Trophoblast cell (in vitro differentiated cells and primary cell): Measurements from ENCODE around the gene TOMM5.

Source experiments
- DNase-seq, 2 donors: peaks; one replicate each; pipeline ENCODE4 v3.0.0-alpha.2; 2016
- H2AFZ ChIP-seq: 2 replicates; pipeline ENCODE4 v1.6.1; 2013; ENCODE audit warnings: low read length, moderate library complexity, mild to moderate bottlenecking; ENCODE audit not compliant: insufficient read depth, poor library complexity
- H2AK5ac ChIP-seq: 2 replicates; pipeline ENCODE4 v1.6.1; 2013; ENCODE audit warnings: mild to moderate bottlenecking, low read length
- H2BK120ac ChIP-seq: 2 replicates; pipeline ENCODE4 v1.6.1; 2013; ENCODE audit warnings: low read length, mild to moderate bottlenecking, moderate library complexity; ENCODE audit not compliant: insufficient read depth, poor library complexity
- H2BK12ac ChIP-seq: 2 replicates; pipeline ENCODE4 v1.6.1; 2013; ENCODE audit warnings: mild to moderate bottlenecking, low read length, moderate library complexity
- H2BK5ac ChIP-seq: 2 replicates; pipeline ENCODE4 v1.6.1; 2013; ENCODE audit warnings: low read length, low read depth, moderate library complexity, mild to moderate bottlenecking; ENCODE audit not compliant: poor library complexity
- H3K14ac ChIP-seq: 2 replicates; pipeline ENCODE4 v1.6.1; 2013; ENCODE audit warnings: mild to moderate bottlenecking, low read length
- H3K18ac ChIP-seq: 2 replicates; pipeline ENCODE4 v1.6.1; 2013; ENCODE audit warnings: mild to moderate bottlenecking, low read length
- H3K23ac ChIP-seq: 2 replicates; pipeline ENCODE4 v1.6.1; 2013; ENCODE audit warnings: low read length
- H3K27ac ChIP-seq: 2 replicates; pipeline ENCODE4 v1.5.1; 2013; ENCODE audit warnings: low read depth, mild to moderate bottlenecking, inconsistent platforms, low read length, moderate library complexity
- H3K27me3 ChIP-seq: 2 replicates; pipeline ENCODE4 v1.6.1; 2013; ENCODE audit warnings: inconsistent platforms, mild to moderate bottlenecking, low read length, moderate library complexity; ENCODE audit not compliant: insufficient read depth
- H3K36me3 ChIP-seq, 2 experiments: 1 replicate in 1 of 2; 2 replicates in 1 of 2; pipeline ENCODE4 v1.6.1; 2013; ENCODE audit warnings: low read length in 2 of 2, mild to moderate bottlenecking in 2 of 2, moderate library complexity in 1 of 2; ENCODE audit not compliant: insufficient read depth in 2 of 2, control insufficient read depth in 1 of 2
- H3K4ac ChIP-seq: 2 replicates; pipeline ENCODE4 v1.6.1; 2013; ENCODE audit warnings: low read depth, mild to moderate bottlenecking, low read length, moderate library complexity
- H3K4me1 ChIP-seq, 2 experiments: 1 replicate in 1 of 2; 2 replicates in 1 of 2; pipeline ENCODE4 v1.6.1; 2013; ENCODE audit warnings: low read length in 2 of 2, mild to moderate bottlenecking in 2 of 2, moderate library complexity in 1 of 2; ENCODE audit not compliant: insufficient read depth in 2 of 2, control insufficient read depth in 1 of 2
- H3K4me2 ChIP-seq: 2 replicates; pipeline ENCODE4 v1.6.1; 2013; ENCODE audit warnings: inconsistent platforms, mild to moderate bottlenecking, low read length, moderate library complexity
- H3K4me3 ChIP-seq: 2 replicates; pipeline ENCODE4 v1.5.1; 2013; ENCODE audit warnings: mild to moderate bottlenecking, low read depth, low read length, inconsistent platforms
- H3K79me1 ChIP-seq: one replicate; pipeline ENCODE4 v1.6.1; 2013; ENCODE audit warnings: low read length
- H3K79me2 ChIP-seq: 2 replicates; pipeline ENCODE4 v1.6.1; 2013; ENCODE audit warnings: low read length, mild to moderate bottlenecking; ENCODE audit not compliant: control insufficient read depth, insufficient read depth, poor library complexity
- H3K9ac ChIP-seq: 2 replicates; pipeline ENCODE4 v1.6.1; 2013; ENCODE audit warnings: mild to moderate bottlenecking, low read length
- H3K9me3 ChIP-seq: 2 replicates; pipeline ENCODE4 v1.6.1; 2013; ENCODE audit warnings: low read depth, mild to moderate bottlenecking, control low read depth, inconsistent platforms, low read length; ENCODE audit not compliant: insufficient read depth
- H4K12ac ChIP-seq: 2 replicates; pipeline ENCODE4 v1.6.1; 2013; ENCODE audit warnings: low read depth, mild to moderate bottlenecking, low read length, moderate library complexity
- H4K8ac ChIP-seq: 2 replicates; pipeline ENCODE4 v1.6.1; 2013; ENCODE audit warnings: low read depth, mild to moderate bottlenecking, low read length, moderate library complexity
- H4K91ac ChIP-seq: one replicate; pipeline ENCODE4 v1.6.1; 2013; ENCODE audit warnings: low read depth, mild to moderate bottlenecking, low read length, moderate library complexity
- WGBS: extraction: QIAGEN DNeasy Blood & Tissue Kit; methylation state at CpG from one replicate; pipeline ENCODE4 v1.1.7; 2013; ENCODE audit warnings: missing lambda C conversion rate; ENCODE audit not compliant: insufficient read length, insufficient coverage; ENCODE audit errors: extremely low coverage; 5-methylcytosine and 5-hydroxymethylcytosine counted together

TOMM5 gene

DNA sequence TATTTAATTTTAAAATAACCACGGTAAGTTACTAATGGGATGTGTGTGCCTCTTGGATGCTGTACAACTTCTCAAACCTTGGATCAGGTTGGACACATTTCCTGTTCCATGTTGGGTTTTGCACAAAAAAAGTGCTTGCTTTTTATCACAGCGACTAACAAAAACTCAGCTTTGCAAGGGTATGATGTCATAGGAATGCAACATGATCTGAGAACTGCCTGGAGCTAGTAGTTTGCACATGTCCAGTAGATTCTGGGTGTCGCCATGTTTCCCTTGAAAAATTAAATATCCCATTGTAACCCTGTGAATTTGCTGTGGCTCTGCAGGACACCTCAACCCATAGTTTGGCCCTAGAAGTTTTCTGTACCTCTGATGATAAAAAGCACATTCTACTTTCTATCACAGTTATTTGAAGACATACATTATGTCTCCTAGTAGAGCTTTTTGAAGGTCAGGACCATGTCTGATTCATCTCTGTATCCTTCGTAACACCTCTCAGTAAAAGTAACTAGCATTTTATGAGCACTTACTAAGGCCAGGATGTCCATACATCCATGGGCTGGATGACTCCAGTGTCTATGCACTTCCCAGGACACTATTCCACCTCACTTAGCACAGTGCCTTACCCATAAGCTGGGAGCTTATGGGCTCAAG lies 46.8 kb upstream of the TOMM5 start:
- no peak overlapping the region for H3K14ac ChIP-seq
- peaks cover under 1% of the 10 kb centered on the region for H3K27me3 ChIP-seq
- H3K9me3 ChIP-seq, result no peaks in the 10 kb centered on the region
- H3K79me1 ChIP-seq, result no peaks in the 10 kb centered on the region
- no peak overlapping the region for H2BK120ac ChIP-seq
- H3K23ac ChIP-seq, result no peak overlapping the region
- no peak overlapping the region for H2BK12ac ChIP-seq
- H2AK5ac ChIP-seq, result no peak overlapping the region
- no peaks in the 10 kb centered on the region for H3K36me3 ChIP-seq
- H2AFZ ChIP-seq, result no peak overlapping the region
- WGBS, result no CpG with 5 or more reads among the region's 4 CpGs
- H4K91ac ChIP-seq, result no peak overlapping the region
- no peak overlapping the region for H4K8ac ChIP-seq
- peak; percentile 54 to 87 for DNase-seq
- no peak overlapping the region for H3K9ac ChIP-seq
- no peak overlapping the region for H4K12ac ChIP-seq
- H3K4me3 ChIP-seq, result no peak overlapping the region
- no peaks in the 10 kb centered on the region for H3K4me1 ChIP-seq
- H3K18ac ChIP-seq, result no peak overlapping the region
- no peak overlapping the region for H3K4me2 ChIP-seq
- no peaks in the 10 kb centered on the region for H3K79me2 ChIP-seq
- no peak overlapping the region for H3K4ac ChIP-seq
- no peak overlapping the region for H3K27ac ChIP-seq
- H2BK5ac ChIP-seq, result no peak overlapping the region

DNA sequence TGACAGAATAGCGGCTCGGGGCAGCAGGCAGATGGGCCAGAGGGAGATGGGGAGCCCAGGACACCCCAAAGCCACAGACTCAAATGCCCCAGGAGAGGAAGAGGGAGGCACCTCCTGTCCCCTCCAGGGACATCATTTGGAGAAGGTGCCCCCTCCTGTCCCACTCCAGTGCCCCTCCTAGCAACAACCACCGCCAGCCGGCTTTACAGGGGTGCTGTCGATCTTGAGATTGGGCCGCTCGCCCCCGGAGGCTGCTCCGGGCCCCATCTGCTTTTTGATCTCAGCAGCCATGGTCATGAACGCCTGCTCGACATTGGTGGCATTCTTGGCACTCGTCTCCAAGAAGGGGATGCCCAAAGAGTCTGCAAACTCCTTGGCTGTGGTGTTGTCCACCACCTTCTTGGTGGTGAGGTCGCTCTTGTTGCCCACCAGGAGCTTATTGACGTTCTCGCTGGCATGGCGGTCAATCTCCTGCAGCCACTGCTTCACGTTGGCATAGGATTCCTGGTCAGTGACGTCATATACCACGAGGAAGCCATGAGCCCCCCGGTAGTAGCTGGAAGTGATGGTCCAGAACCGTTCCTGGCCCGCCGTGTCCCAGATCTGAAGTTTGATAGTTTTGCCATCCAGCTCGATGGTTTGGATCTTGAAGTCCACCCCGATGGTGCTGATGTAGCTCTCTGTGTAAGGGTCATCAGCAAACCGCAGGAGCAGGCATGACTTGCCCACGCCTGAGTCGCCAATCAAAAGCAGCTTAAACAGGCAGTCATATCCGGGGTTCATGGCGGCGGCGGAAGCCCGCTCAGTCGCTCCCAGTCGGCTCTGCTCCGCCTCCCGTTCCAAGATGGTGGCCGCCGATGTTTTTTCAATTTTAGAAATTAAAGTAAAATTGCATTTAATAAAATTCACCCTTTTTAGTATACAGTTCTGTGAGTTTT lies 44.4 kb upstream of the TOMM5 start:
- Histone ChIP-seq H2BK12ac (no peak overlapping the region), H3K27ac (no peak overlapping the region), H4K8ac (no peak overlapping the region), H3K36me3 (no peaks in the 10 kb centered on the region), H3K4me3 (no peak overlapping the region), H3K4me1 (no peaks in the 10 kb centered on the region), H3K79me2 (no peaks in the 10 kb centered on the region), H3K79me1 (no peaks in the 10 kb centered on the region), H3K4ac (no peak overlapping the region), H2AK5ac (no peak overlapping the region), H4K12ac (no peak overlapping the region), H3K23ac (no peak overlapping the region), H3K14ac (no peak overlapping the region), H3K18ac (no peak overlapping the region), H3K27me3 (no peaks in the 10 kb centered on the region), H2AFZ (no peak overlapping the region), H3K9ac (no peak overlapping the region), H2BK5ac (no peak overlapping the region), H3K9me3 (no peaks in the 10 kb centered on the region), H3K4me2 (no peak overlapping the region), H2BK120ac (no peak overlapping the region), H4K91ac (no peak overlapping the region)
- no CpG with 5 or more reads among the region's 39 CpGs for WGBS
- no peak for DNase-seq

DNA sequence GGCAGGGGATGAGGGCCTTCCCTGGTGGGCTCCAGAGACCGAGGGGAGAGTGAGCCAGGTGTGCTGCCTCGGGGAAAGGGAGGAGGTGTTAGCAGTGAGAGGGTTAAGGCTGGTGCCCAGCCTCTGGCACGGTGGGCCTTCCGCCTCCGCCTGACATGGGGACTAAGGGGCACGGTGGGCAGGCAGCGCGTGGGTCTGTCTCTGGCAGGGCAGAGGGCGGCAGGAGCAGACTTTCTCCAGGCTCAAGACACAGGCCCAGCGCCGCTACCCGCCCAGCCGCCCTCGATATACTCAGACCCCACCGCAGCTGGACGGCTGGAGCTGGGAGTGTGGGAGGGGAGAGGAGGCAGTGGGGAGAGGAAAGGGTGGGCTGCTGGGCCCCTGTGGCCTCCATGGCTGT lies 43.4 kb upstream of the TOMM5 start:
- H3K23ac ChIP-seq, result no peak overlapping the region
- no peak overlapping the region for H3K4ac ChIP-seq
- no peak overlapping the region for H4K8ac ChIP-seq
- H3K79me2 ChIP-seq, result no peaks in the 10 kb centered on the region
- H3K4me3 ChIP-seq, result no peak overlapping the region
- H2BK5ac ChIP-seq, result no peak overlapping the region
- H3K27me3 ChIP-seq, result no peaks in the 10 kb centered on the region
- DNase-seq, result no peak
- H2AFZ ChIP-seq, result no peak overlapping the region
- no peak overlapping the region for H4K12ac ChIP-seq
- H3K36me3 ChIP-seq, result no peaks in the 10 kb centered on the region
- no peaks in the 10 kb centered on the region for H3K79me1 ChIP-seq
- H3K18ac ChIP-seq, result no peak overlapping the region
- whole genome bisulfite sequencing, result no CpG with 5 or more reads among the region's 16 CpGs
- no peak overlapping the region for H4K91ac ChIP-seq
- H3K4me1 ChIP-seq, result no peaks in the 10 kb centered on the region
- H3K9me3 ChIP-seq, result no peaks in the 10 kb centered on the region
- no peak overlapping the region for H3K9ac ChIP-seq
- no peak overlapping the region for H3K14ac ChIP-seq
- H3K4me2 ChIP-seq, result no peak overlapping the region
- no peak overlapping the region for H3K27ac ChIP-seq
- no peak overlapping the region for H2AK5ac ChIP-seq
- no peak overlapping the region for H2BK12ac ChIP-seq
- H2BK120ac ChIP-seq, result no peak overlapping the region

DNA sequence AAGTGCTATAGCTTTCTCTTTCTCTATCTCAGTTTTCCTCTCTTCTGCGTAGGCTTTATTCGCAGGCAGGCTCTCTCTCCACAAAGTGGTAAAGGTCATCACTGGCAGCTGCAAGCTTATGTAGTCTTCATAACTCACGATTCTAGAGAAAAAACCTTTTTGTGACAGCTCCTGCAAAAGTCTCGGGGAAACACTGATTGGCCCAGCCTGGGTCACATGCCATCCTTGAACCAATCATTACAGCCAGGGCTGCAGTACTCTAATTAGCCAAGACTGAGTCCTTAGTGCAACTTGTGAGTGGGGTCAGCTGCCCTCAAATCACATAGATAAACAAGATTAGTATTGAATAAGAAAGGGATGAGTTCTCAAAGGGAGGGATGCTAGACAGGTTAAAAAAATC lies 40.1 kb upstream of the TOMM5 start:
- Histone ChIP-seq H3K36me3 (no peaks in the 10 kb centered on the region), H3K27ac (no peak overlapping the region), H3K23ac (no peak overlapping the region), H3K4me3 (no peak overlapping the region), H2BK12ac (no peak overlapping the region), H2BK120ac (no peak overlapping the region), H3K18ac (no peak overlapping the region), H4K12ac (no peak overlapping the region), H2AK5ac (no peak overlapping the region), H4K8ac (no peak overlapping the region), H2BK5ac (no peak overlapping the region), H3K9ac (no peak overlapping the region), H4K91ac (no peak overlapping the region), H3K4ac (no peak overlapping the region), H3K27me3 (no peaks in the 10 kb centered on the region), H3K79me2 (no peaks in the 10 kb centered on the region), H2AFZ (no peak overlapping the region), H3K14ac (no peak overlapping the region), H3K4me2 (no peak overlapping the region), H3K9me3 (no peaks in the 10 kb centered on the region), H3K4me1 (no peaks in the 10 kb centered on the region), H3K79me1 (no peaks in the 10 kb centered on the region)
- no CpG with 5 or more reads among the region's 4 CpGs for WGBS
- no peak for DNase-seq
